WTC11 (cell line): Measurements from ENCODE around the gene CROCC2. TPM values are rescaled to one million over a fixed set of nuclear protein-coding genes. Genes with fewer than 3 reads are reported as not detected.

ENCODE experiments used
- ATAC-seq: fragments of 200-7000 bp; cut with Tn5 transposase; 2 replicates; pipeline ENCODE4 v1.10.0; 2021; ENCODE audit warnings: mild to moderate bottlenecking, moderate library complexity
- CTCF ChIA-PET: fragments of 300-600 bp; sonication (Branson Sonifier 250); formaldehyde crosslinking; loops from one replicate; lab custom pipeline; 2021; ENCODE audit warnings: antibody characterized with exemption; lab: Charles Lee
- POLR2A ChIA-PET: fragments of 350-600 bp; sonication (Branson Sonifier 250); formaldehyde crosslinking; loops from one replicate; lab custom pipeline; 2021; ENCODE audit warnings: antibody characterized with exemption; lab: Charles Lee
- DNase-seq: peaks from one replicate; pipeline ENCODE4 v3.0.0; 2021; ENCODE audit warnings: low spot score
- H3K27ac Mint-ChIP-seq: 2 replicates; pipeline ENCODE4 v1.8.0; 2021; ENCODE audit warnings: mixed read lengths
- H3K27me3 Mint-ChIP-seq: 2 replicates; pipeline ENCODE4 v1.8.0; 2021; ENCODE audit warnings: low read depth, mild to moderate bottlenecking, moderate library complexity, mixed read lengths
- H3K36me3 Mint-ChIP-seq: 2 replicates; pipeline ENCODE4 v1.8.0; 2021; ENCODE audit warnings: mixed read lengths
- H3K4me1 Mint-ChIP-seq: 2 replicates; pipeline ENCODE4 v1.8.0; 2022; ENCODE audit warnings: mixed read lengths
- H3K4me3 Mint-ChIP-seq: 2 replicates; pipeline ENCODE4 v1.8.0; 2021; ENCODE audit warnings: mild to moderate bottlenecking, moderate library complexity, mixed read lengths
- H3K9me3 Mint-ChIP-seq: 2 replicates; pipeline ENCODE4 v1.8.0; 2021; ENCODE audit warnings: mixed read lengths
- ATF1 ChIP-seq: sonication (generic); formaldehyde crosslinking; IDR thresholded peaks from 2 replicates; pipeline ENCODE4 v1.8.1; 2023; ENCODE audit warnings: mild to moderate bottlenecking, moderate library complexity, missing genetic modification reagents
- CDX4 ChIP-seq: fragments of 250-450 bp; sonication (Bioruptor Pico); IDR thresholded peaks from 2 replicates; pipeline ENCODE4 v1.9.0; 2021; ENCODE audit warnings: moderate library complexity, mild to moderate bottlenecking, inconsistent platforms, borderline replicate concordance
- E2F4 ChIP-seq: sonication (generic); formaldehyde crosslinking; IDR thresholded peaks from 2 replicates; pipeline ENCODE4 v1.8.1; 2022; ENCODE audit warnings: low read depth, mild to moderate bottlenecking, moderate library complexity, missing genetic modification reagents, borderline replicate concordance
- FOXP1 ChIP-seq: sonication (generic); formaldehyde crosslinking; IDR thresholded peaks from 2 replicates; pipeline ENCODE4 v1.8.0; 2022; ENCODE audit warnings: missing genetic modification reagents, mild to moderate bottlenecking, moderate library complexity, borderline replicate concordance
- GTF2I ChIP-seq: fragments of 250-450 bp; sonication (Bioruptor Pico); conservative IDR thresholded peaks from 2 replicates; pipeline ENCODE4 v1.4.0; 2021; ENCODE audit warnings: mild to moderate bottlenecking
- JUN ChIP-seq: sonication (generic); formaldehyde crosslinking; IDR thresholded peaks from 2 replicates; pipeline ENCODE4 v1.8.0; 2023; ENCODE audit warnings: mild to moderate bottlenecking, missing genetic modification reagents
- NR2C2 ChIP-seq: sonication (generic); formaldehyde crosslinking; IDR thresholded peaks from 2 replicates; pipeline ENCODE4 v1.8.0; 2022; ENCODE audit warnings: mild to moderate bottlenecking, missing genetic modification reagents
- PREB ChIP-seq: sonication (generic); formaldehyde crosslinking; IDR thresholded peaks from 2 replicates; pipeline ENCODE4 v1.8.1; 2022; ENCODE audit warnings: mild to moderate bottlenecking, missing genetic modification reagents, moderate library complexity, borderline replicate concordance
- SP1 ChIP-seq: sonication (generic); formaldehyde crosslinking; conservative IDR thresholded peaks from 2 replicates; pipeline ENCODE4 v1.8.1; 2022; ENCODE audit warnings: missing genetic modification reagents
- ZNF121 ChIP-seq: sonication (generic); formaldehyde crosslinking; IDR thresholded peaks from 2 replicates; pipeline ENCODE4 v1.8.0; 2023; ENCODE audit warnings: missing genetic modification reagents
- ZNF317 ChIP-seq: sonication (generic); formaldehyde crosslinking; IDR thresholded peaks from 2 replicates; pipeline ENCODE4 v1.8.1; 2023; ENCODE audit warnings: low read depth, mild to moderate bottlenecking, moderate library complexity, missing genetic modification reagents, borderline replicate concordance
- ZNF425 ChIP-seq: fragments of 250-450 bp; sonication (Bioruptor Pico); conservative IDR thresholded peaks from 2 replicates; pipeline ENCODE4 v1.9.0; 2021; ENCODE audit warnings: mild to moderate bottlenecking
- ZNF532 ChIP-seq: fragments of 250-450 bp; sonication (Bioruptor Pico); IDR thresholded peaks from 2 replicates; pipeline ENCODE4 v1.9.0; 2021; ENCODE audit warnings: mild to moderate bottlenecking, borderline replicate concordance
- total RNA-seq: library from RNA; stranded (reverse); gene quantifications from 3 replicates; pipeline ENCODE4 v1.2.3, GENCODE V29; 2021

The CROCC2 gene
- total RNA-seq, 1 experiment from 2014 or later = not detected

GRCh38 chr2:240990726-240991377 is 84.7 kb downstream of the CROCC2 start (continued):
- TF ChIP-seq ZNF532 (no peak), E2F4 (CRISPR knock-in tag) (no peak), PREB (CRISPR knock-in tag) (no peak), ATF1 (no peak), ZNF317 (CRISPR knock-in tag) (no peak), ZNF425 (no peak), CDX4 (CRISPR knock-in tag) (no peak), NR2C2 (CRISPR knock-in tag) (no peak), FOXP1 (CRISPR knock-in tag) (no peak)

- ChIA-PET POLR2A (no interaction called here), CTCF (interaction anchor here (1.0 to 1.4 kb wide), 2 partner anchors 8 to 140 kb away, joined by 4 to 6 read pairs; no protein-coding TSS in a partner anchor)
- no peak for TF ChIP-seq ZNF121
- no peak for TF ChIP-seq GTF2I (CRISPR knock-in tag)
- TF ChIP-seq JUN = no peak
- no peak for TF ChIP-seq SP1 (CRISPR knock-in tag)
- Mint-ChIP-seq H3K9me3 (no peaks in the 10 kb centered on the region), H3K36me3 (no peaks in the 10 kb centered on the region), H3K27me3 (no peaks in the 10 kb centered on the region), H3K4me3 (no peak overlapping the region), H3K27ac (no peak overlapping the region), H3K4me1 (no peaks in the 10 kb centered on the region)
- no peak for DNase-seq
- ATAC-seq = peak; percentile 24; the same call in 1 of the 2 replicates
These were observed 85.5 kb downstream of the CROCC2 start for GRCh38 chr2:240991378-240992263.
